Endothelial cell (in vitro differentiated cells): Measurements from ENCODE around the gene TADA2A. TPM values are rescaled to one million over a fixed set of nuclear protein-coding genes. Genes with fewer than 3 reads are reported as not detected.

Experiments used
- DNase-seq: peaks from one replicate; pipeline ENCODE4 v3.0.0; 2021; ENCODE audit warnings: low spot score
- H3K27ac Mint-ChIP-seq: one replicate; pipeline ENCODE4 v1.8.0; 2021; ENCODE audit warnings: mixed read lengths, inconsistent platforms; ENCODE audit not compliant: unreplicated experiment
- H3K27me3 Mint-ChIP-seq: one replicate; pipeline ENCODE4 v1.8.0; 2021; ENCODE audit warnings: mild to moderate bottlenecking, moderate library complexity, mixed read lengths, inconsistent platforms; ENCODE audit not compliant: unreplicated experiment
- H3K36me3 Mint-ChIP-seq: one replicate; pipeline ENCODE4 v1.8.0; 2021; ENCODE audit warnings: mild to moderate bottlenecking, low read depth, mixed read lengths, inconsistent platforms; ENCODE audit not compliant: unreplicated experiment
- H3K4me1 Mint-ChIP-seq: one replicate; pipeline ENCODE4 v1.8.0; 2021; ENCODE audit warnings: mild to moderate bottlenecking, mixed read lengths, inconsistent platforms; ENCODE audit not compliant: unreplicated experiment
- H3K4me3 Mint-ChIP-seq: one replicate; pipeline ENCODE4 v1.8.0; 2021; ENCODE audit warnings: mild to moderate bottlenecking, mixed read lengths, inconsistent platforms; ENCODE audit not compliant: unreplicated experiment
- H3K9me3 Mint-ChIP-seq: one replicate; pipeline ENCODE4 v1.8.0; 2021; ENCODE audit warnings: mixed read lengths, inconsistent platforms; ENCODE audit not compliant: unreplicated experiment
- CTCF ChIP-seq: fragments of 200-600 bp; sonication (generic); IDR thresholded peaks from one replicate; pipeline ENCODE4 v1.5.0; 2021; ENCODE audit warnings: antibody characterized with exemption; ENCODE audit not compliant: unreplicated experiment
- total RNA-seq: library from RNA; stranded (reverse); fragmentation: NEBNext Ultra II Directional; extraction: Animal tissue kit (Norgen Biotek cat#: 25700); gene quantifications from one replicate; pipeline ENCODE4 v1.2.1, GENCODE V29; 2021; ENCODE audit not compliant: unreplicated experiment

TADA2A gene
- total RNA-seq, 1 donor from 2014 or later: 24.7 TPM

- H3K27me3 Mint-ChIP-seq: peaks cover 3% of the 10 kb centered on the region
- H3K27ac Mint-ChIP-seq: peak overlapping the region; percentile 33
- no peak overlapping the region for H3K4me3 Mint-ChIP-seq
- TF ChIP-seq CTCF: no peak
- peaks cover 8% of the 10 kb centered on the region for H3K4me1 Mint-ChIP-seq
- no peaks in the 10 kb centered on the region for H3K9me3 Mint-ChIP-seq
- H3K36me3 Mint-ChIP-seq: peaks cover 31% of the 10 kb centered on the region
- DNase-seq: no peak
Observed at GRCh38 chr17:37523715-37524219, 117.1 kb downstream of the TADA2A start.

GRCh38 chr17:37527249-37527851, 120.7 kb downstream of the TADA2A start:
- peaks cover 18% of the 10 kb centered on the region for H3K36me3 Mint-ChIP-seq
- DNase-seq: peak; percentile 24
- no peaks in the 10 kb centered on the region for H3K27me3 Mint-ChIP-seq
- H3K4me1 Mint-ChIP-seq: peaks cover 8% of the 10 kb centered on the region
- H3K27ac Mint-ChIP-seq: no peak overlapping the region
- peak; percentile 44 for TF ChIP-seq CTCF
- H3K4me3 Mint-ChIP-seq: no peak overlapping the region
- no peaks in the 10 kb centered on the region for H3K9me3 Mint-ChIP-seq

Other genes with a start within 250 kb of the TADA2A start
- gene C17orf78, start 30.9 kb upstream of the TADA2A start, total RNA-seq: not detected
- 91.5 TPM for gene ACACA, start 50 bp upstream of the TADA2A start, total RNA-seq
- gene DUSP14, start 83.0 kb downstream of the TADA2A start, total RNA-seq: 23.0 TPM
- gene SYNRG, start 202.5 kb downstream of the TADA2A start, total RNA-seq: 49.5 TPM
- 35.5 TPM for gene DDX52, start 236.6 kb downstream of the TADA2A start, total RNA-seq